Activated CD4-positive, alpha-beta T cell treated with anti-CD3 and anti-CD28 coated beads, Interleukin-2, amount 10 ng/mL, durations not matched to agents 24 days and 14 days (primary cell): ENCODE data around the gene C19orf44. TPM values are rescaled to one million over a fixed set of nuclear protein-coding genes. Genes with fewer than 3 reads are reported as not detected.
"Not testable (repeated sequence)": the region's sequence is repeated elsewhere in the genome, so short reads cannot be mapped to it uniquely, and the experiment has no call there.

ENCODE experiments used
- DNase-seq: peaks from one replicate; pipeline ENCODE4 v3.0.0; 2022
- H3K27ac Mint-ChIP-seq: one replicate; pipeline ENCODE4 v1.8.0; 2022; ENCODE audit warnings: mild to moderate bottlenecking, mixed read lengths
- H3K27me3 Mint-ChIP-seq: one replicate; pipeline ENCODE4 v1.8.0; 2022; ENCODE audit warnings: mixed read lengths
- H3K36me3 Mint-ChIP-seq: one replicate; pipeline ENCODE4 v1.8.0; 2022; ENCODE audit warnings: low read depth, mild to moderate bottlenecking, mixed read lengths
- H3K4me1 Mint-ChIP-seq: one replicate; pipeline ENCODE4 v1.8.0; 2021; ENCODE audit warnings: mixed read lengths
- H3K4me3 Mint-ChIP-seq: one replicate; pipeline ENCODE4 v1.8.0; 2022; ENCODE audit warnings: mild to moderate bottlenecking, moderate library complexity, mixed read lengths
- H3K9me3 Mint-ChIP-seq: one replicate; pipeline ENCODE4 v1.8.0; 2021; ENCODE audit warnings: mixed read lengths
- intact Hi-C: fragments of 100-400 bp; cut with micrococcal nuclease; formaldehyde crosslinking; loops from one replicate; pipeline ENCODE4 v1.15.1; 2023
- total RNA-seq: library from RNA; stranded (reverse); gene quantifications from 2 replicates; pipeline ENCODE4 v1.2.3, GENCODE V29; 2022

C19orf44 gene
- total RNA-seq, 1 donor from 2014 or later, result 4.9 TPM

- DNase-seq, result no peak
- intact Hi-C loops, result no loop called here
- Mint-ChIP-seq H3K27ac (no peak overlapping the region), H3K27me3 (no peaks in the 10 kb centered on the region), H3K9me3 (no peaks in the 10 kb centered on the region), H3K4me1 (peaks cover 32% of the 10 kb centered on the region), H3K4me3 (no peak overlapping the region), H3K36me3 (peaks cover 4% of the 10 kb centered on the region)
Observed at GRCh38 chr19:16460454-16460853, 35.7 kb upstream of the C19orf44 start.

- intact Hi-C loops, result no loop called here
- no peaks in the 10 kb centered on the region for H3K27me3 Mint-ChIP-seq
- peaks cover 34% of the 10 kb centered on the region for H3K4me1 Mint-ChIP-seq
- H3K4me3 Mint-ChIP-seq, result no peak overlapping the region
- H3K9me3 Mint-ChIP-seq, result no peaks in the 10 kb centered on the region
- H3K36me3 Mint-ChIP-seq, result peaks cover 7% of the 10 kb centered on the region
- no peak for DNase-seq
- H3K27ac Mint-ChIP-seq, result no peak overlapping the region
Observed at GRCh38 chr19:16461630-16462051, 34.6 kb upstream of the C19orf44 start.

- Mint-ChIP-seq H3K4me1 (peaks cover 24% of the 10 kb centered on the region), H3K27ac (no peak overlapping the region), H3K9me3 (no peaks in the 10 kb centered on the region), H3K36me3 (peaks cover 7% of the 10 kb centered on the region), H3K4me3 (no peak overlapping the region), H3K27me3 (no peaks in the 10 kb centered on the region)
- intact Hi-C loops, result no loop called here
- no peak for DNase-seq
Observed at GRCh38 chr19:16462757-16463250, 33.4 kb upstream of the C19orf44 start.

GRCh38 chr19:16463341-16463990 is 32.7 kb upstream of the C19orf44 start:
- H3K36me3 Mint-ChIP-seq, result peaks cover 9% of the 10 kb centered on the region
- intact Hi-C loops, result no loop called here
- peaks cover 21% of the 10 kb centered on the region for H3K4me1 Mint-ChIP-seq

GRCh38 chr19:16463991-16464575 is 32.1 kb upstream of the C19orf44 start:
- Mint-ChIP-seq H3K4me1 (peaks cover 23% of the 10 kb centered on the region), H3K4me3 (no peak overlapping the region), H3K27me3 (no peaks in the 10 kb centered on the region), H3K36me3 (peaks cover 13% of the 10 kb centered on the region), H3K9me3 (no peaks in the 10 kb centered on the region), H3K27ac (no peak overlapping the region)
- intact Hi-C loops, result no loop called here
- DNase-seq, result no peak

More at GRCh38 chr19:16463341-16463990, 32.7 kb upstream of the C19orf44 start:
- no peak for DNase-seq
- Mint-ChIP-seq H3K9me3 (no peaks in the 10 kb centered on the region), H3K4me3 (no peak overlapping the region), H3K27me3 (no peaks in the 10 kb centered on the region), H3K27ac (no peak overlapping the region)

- Mint-ChIP-seq H3K36me3 (peaks cover 20% of the 10 kb centered on the region), H3K9me3 (no peaks in the 10 kb centered on the region), H3K4me1 (peaks cover 26% of the 10 kb centered on the region), H3K4me3 (no peak overlapping the region), H3K27ac (no peak overlapping the region), H3K27me3 (no peaks in the 10 kb centered on the region)
- intact Hi-C loops, result no loop called here
- no peak for DNase-seq
Observed at GRCh38 chr19:16465239-16465638, 31.0 kb upstream of the C19orf44 start.

GRCh38 chr19:16466802-16467427 is 29.3 kb upstream of the C19orf44 start:
- H3K27ac Mint-ChIP-seq, intact Hi-C loops, H3K9me3 Mint-ChIP-seq, H3K4me3 Mint-ChIP-seq, H3K27me3 Mint-ChIP-seq, DNase-seq: not testable (repeated sequence)
- peaks cover 20% of the 10 kb centered on the region for H3K36me3 Mint-ChIP-seq
- peaks cover 29% of the 10 kb centered on the region for H3K4me1 Mint-ChIP-seq

GRCh38 chr19:16467581-16467980 is 28.6 kb upstream of the C19orf44 start:
- H3K27me3 Mint-ChIP-seq, result no peaks in the 10 kb centered on the region
- no peak overlapping the region for H3K4me3 Mint-ChIP-seq
- H3K4me1 Mint-ChIP-seq, result peaks cover 29% of the 10 kb centered on the region
- H3K36me3 Mint-ChIP-seq, result peaks cover 20% of the 10 kb centered on the region
- H3K9me3 Mint-ChIP-seq, result no peaks in the 10 kb centered on the region
- intact Hi-C loops, result no loop called here
- DNase-seq, result no peak
- no peak overlapping the region for H3K27ac Mint-ChIP-seq

- Mint-ChIP-seq H3K4me3 (peak overlapping the region; percentile 91), H3K27ac (no peak overlapping the region), H3K36me3 (peaks cover 16% of the 10 kb centered on the region), H3K27me3 (peaks cover 3% of the 10 kb centered on the region), H3K4me1 (peaks cover 24% of the 10 kb centered on the region), H3K9me3 (no peaks in the 10 kb centered on the region)
- intact Hi-C loops, result no loop called here
- DNase-seq, result no peak
Observed at GRCh38 chr19:16470541-16470910, 25.7 kb upstream of the C19orf44 start.

- intact Hi-C loops, result no loop called here
- Mint-ChIP-seq H3K4me3 (peak overlapping the region; percentile 91), H3K27me3 (peaks cover 3% of the 10 kb centered on the region), H3K27ac (peak overlapping the region; percentile 58), H3K36me3 (peaks cover 14% of the 10 kb centered on the region), H3K9me3 (no peaks in the 10 kb centered on the region), H3K4me1 (peaks cover 23% of the 10 kb centered on the region)
- DNase-seq, result peak; percentile 79
Observed at GRCh38 chr19:16470911-16471811, 25.0 kb upstream of the C19orf44 start.

- not testable (repeated sequence) for H3K27me3 Mint-ChIP-seq, DNase-seq, H3K9me3 Mint-ChIP-seq, H3K27ac Mint-ChIP-seq
- Mint-ChIP-seq H3K4me1 (peaks cover 20% of the 10 kb centered on the region), H3K36me3 (peaks cover 12% of the 10 kb centered on the region), H3K4me3 (peak overlapping the region; percentile 79)
- intact Hi-C loops, result loop anchor here (1.0 kb wide), 1 partner anchor 24 kb away; the partner anchor contains the start of genes C19orf44 and CALR3
Observed at GRCh38 chr19:16472559-16472899, 23.7 kb upstream of the C19orf44 start.

GRCh38 chr19:16472992-16473391 is 23.2 kb upstream of the C19orf44 start:
- H3K36me3 Mint-ChIP-seq, result peaks cover 12% of the 10 kb centered on the region
- peaks cover 19% of the 10 kb centered on the region for H3K4me1 Mint-ChIP-seq
- peaks cover 6% of the 10 kb centered on the region for H3K27me3 Mint-ChIP-seq
- H3K27ac Mint-ChIP-seq, result no peak overlapping the region
- no peaks in the 10 kb centered on the region for H3K9me3 Mint-ChIP-seq
- H3K4me3 Mint-ChIP-seq, result peak overlapping the region; percentile 21
- intact Hi-C loops, result loop anchor here (1.0 kb wide), 1 partner anchor 23 kb away; the partner anchor contains the start of genes C19orf44 and CALR3
- no peak for DNase-seq

GRCh38 chr19:16473875-16474392 is 22.3 kb upstream of the C19orf44 start:
- Mint-ChIP-seq H3K4me3 (peak overlapping the region; percentile 19), H3K27ac (no peak overlapping the region), H3K9me3 (no peaks in the 10 kb centered on the region), H3K36me3 (peaks cover 8% of the 10 kb centered on the region), H3K4me1 (peaks cover 14% of the 10 kb centered on the region), H3K27me3 (peaks cover 6% of the 10 kb centered on the region)
- intact Hi-C loops, result no loop called here
- DNase-seq, result no peak
